Activated naive CD4-positive, alpha-beta T cell treated with anti-CD3 and anti-CD28 coated beads, Interleukin-2, amount 50 U/mL, for 24 hours (primary cell): ENCODE data around the gene LEKR1.
"Not testable (repeated sequence)": the region's sequence is repeated elsewhere in the genome, so short reads cannot be mapped to it uniquely, and the experiment has no call there.

Experiments
- H3K27ac Mint-ChIP-seq: one replicate; pipeline ENCODE4 v1.8.0; 2021; ENCODE audit warnings: mild to moderate bottlenecking, mixed read lengths
- H3K27me3 Mint-ChIP-seq: one replicate; pipeline ENCODE4 v1.8.0; 2021; ENCODE audit warnings: mixed read lengths
- H3K36me3 Mint-ChIP-seq: one replicate; pipeline ENCODE4 v1.8.0; 2021; ENCODE audit warnings: mixed read lengths
- H3K4me1 Mint-ChIP-seq: one replicate; pipeline ENCODE4 v1.8.0; 2021; ENCODE audit warnings: mixed read lengths
- H3K4me3 Mint-ChIP-seq: one replicate; pipeline ENCODE4 v1.8.0; 2021; ENCODE audit warnings: mild to moderate bottlenecking, mixed read lengths
- H3K9me3 Mint-ChIP-seq: one replicate; pipeline ENCODE4 v1.8.0; 2021; ENCODE audit warnings: mixed read lengths

LEKR1 gene

GRCh38 chr3:156843071-156843808, 17.1 kb downstream of the LEKR1 start:
- H3K4me3 Mint-ChIP-seq = no peak overlapping the region
- no peaks in the 10 kb centered on the region for H3K9me3 Mint-ChIP-seq
- no peaks in the 10 kb centered on the region for H3K36me3 Mint-ChIP-seq
- H3K27ac Mint-ChIP-seq = no peak overlapping the region
- no peaks in the 10 kb centered on the region for H3K4me1 Mint-ChIP-seq
- H3K27me3 Mint-ChIP-seq = peaks cover 4% of the 10 kb centered on the region

- H3K36me3 Mint-ChIP-seq = no peaks in the 10 kb centered on the region
- H3K4me1 Mint-ChIP-seq = no peaks in the 10 kb centered on the region
- H3K27ac Mint-ChIP-seq = no peak overlapping the region
- H3K4me3 Mint-ChIP-seq = no peak overlapping the region
- H3K9me3 Mint-ChIP-seq = no peaks in the 10 kb centered on the region
- H3K27me3 Mint-ChIP-seq = peaks cover 4% of the 10 kb centered on the region
Measured at GRCh38 chr3:156847752-156848448, 21.7 kb downstream of the LEKR1 start.

GRCh38 chr3:156859578-156859977, 33.4 kb downstream of the LEKR1 start:
- Mint-ChIP-seq H3K27me3 (no peaks in the 10 kb centered on the region), H3K4me3 (no peak overlapping the region), H3K9me3 (no peaks in the 10 kb centered on the region), H3K27ac (no peak overlapping the region), H3K36me3 (no peaks in the 10 kb centered on the region), H3K4me1 (no peaks in the 10 kb centered on the region)

- no peaks in the 10 kb centered on the region for H3K36me3 Mint-ChIP-seq
- no peak overlapping the region for H3K4me3 Mint-ChIP-seq
- H3K4me1 Mint-ChIP-seq = no peaks in the 10 kb centered on the region
- no peaks in the 10 kb centered on the region for H3K27me3 Mint-ChIP-seq
- no peak overlapping the region for H3K27ac Mint-ChIP-seq
- no peaks in the 10 kb centered on the region for H3K9me3 Mint-ChIP-seq
Measured at GRCh38 chr3:156860873-156861272, 34.7 kb downstream of the LEKR1 start.

GRCh38 chr3:156862338-156862737, 36.2 kb downstream of the LEKR1 start:
- Mint-ChIP-seq H3K27ac (no peak overlapping the region), H3K4me1 (no peaks in the 10 kb centered on the region), H3K36me3 (no peaks in the 10 kb centered on the region), H3K9me3 (no peaks in the 10 kb centered on the region), H3K4me3 (no peak overlapping the region), H3K27me3 (no peaks in the 10 kb centered on the region)

GRCh38 chr3:156865732-156866131, 39.6 kb downstream of the LEKR1 start:
- H3K27me3 Mint-ChIP-seq = no peaks in the 10 kb centered on the region
- no peak overlapping the region for H3K27ac Mint-ChIP-seq
- no peaks in the 10 kb centered on the region for H3K4me1 Mint-ChIP-seq
- no peak overlapping the region for H3K4me3 Mint-ChIP-seq
- no peaks in the 10 kb centered on the region for H3K36me3 Mint-ChIP-seq
- no peaks in the 10 kb centered on the region for H3K9me3 Mint-ChIP-seq

GRCh38 chr3:156867174-156867573, 41.0 kb downstream of the LEKR1 start:
- H3K27me3 Mint-ChIP-seq = no peaks in the 10 kb centered on the region
- peaks cover 2% of the 10 kb centered on the region for H3K36me3 Mint-ChIP-seq
- no peak overlapping the region for H3K27ac Mint-ChIP-seq
- peaks cover 7% of the 10 kb centered on the region for H3K9me3 Mint-ChIP-seq
- H3K4me3 Mint-ChIP-seq = no peak overlapping the region
- no peaks in the 10 kb centered on the region for H3K4me1 Mint-ChIP-seq

- no peaks in the 10 kb centered on the region for H3K27me3 Mint-ChIP-seq
- H3K9me3 Mint-ChIP-seq = peaks cover 10% of the 10 kb centered on the region
- peaks cover 4% of the 10 kb centered on the region for H3K36me3 Mint-ChIP-seq
- H3K4me3 Mint-ChIP-seq = no peak overlapping the region
- no peaks in the 10 kb centered on the region for H3K4me1 Mint-ChIP-seq
- H3K27ac Mint-ChIP-seq = no peak overlapping the region
Measured at GRCh38 chr3:156867920-156868319, 41.8 kb downstream of the LEKR1 start.

GRCh38 chr3:156873906-156874305, 47.8 kb downstream of the LEKR1 start:
- H3K4me1 Mint-ChIP-seq = no peaks in the 10 kb centered on the region
- peaks cover 21% of the 10 kb centered on the region for H3K36me3 Mint-ChIP-seq
- H3K27me3 Mint-ChIP-seq = no peaks in the 10 kb centered on the region
- H3K4me3 Mint-ChIP-seq = no peak overlapping the region
- H3K27ac Mint-ChIP-seq = no peak overlapping the region
- H3K9me3 Mint-ChIP-seq = peaks cover 48% of the 10 kb centered on the region

GRCh38 chr3:156879491-156879890, 53.3 kb downstream of the LEKR1 start:
- not testable (repeated sequence) for H3K27me3 Mint-ChIP-seq, H3K4me1 Mint-ChIP-seq, H3K4me3 Mint-ChIP-seq, H3K27ac Mint-ChIP-seq
- H3K36me3 Mint-ChIP-seq = peaks cover 22% of the 10 kb centered on the region
- H3K9me3 Mint-ChIP-seq = peaks cover 25% of the 10 kb centered on the region

GRCh38 chr3:156885761-156886160, 59.6 kb downstream of the LEKR1 start:
- H3K27ac Mint-ChIP-seq = no peak overlapping the region
- no peaks in the 10 kb centered on the region for H3K4me1 Mint-ChIP-seq
- no peak overlapping the region for H3K4me3 Mint-ChIP-seq
- H3K27me3 Mint-ChIP-seq = no peaks in the 10 kb centered on the region
- peaks cover 6% of the 10 kb centered on the region for H3K36me3 Mint-ChIP-seq
- H3K9me3 Mint-ChIP-seq = no peaks in the 10 kb centered on the region

- H3K4me3 Mint-ChIP-seq = no peak overlapping the region
- H3K4me1 Mint-ChIP-seq = no peaks in the 10 kb centered on the region
- H3K9me3 Mint-ChIP-seq = peaks cover under 1% of the 10 kb centered on the region
- H3K27me3 Mint-ChIP-seq = no peaks in the 10 kb centered on the region
- peaks cover 5% of the 10 kb centered on the region for H3K36me3 Mint-ChIP-seq
- H3K27ac Mint-ChIP-seq = no peak overlapping the region
Measured at GRCh38 chr3:156888176-156888575, 62.0 kb downstream of the LEKR1 start.

GRCh38 chr3:156888576-156888975, 62.4 kb downstream of the LEKR1 start:
- Mint-ChIP-seq H3K9me3 (peaks cover 4% of the 10 kb centered on the region), H3K36me3 (peaks cover 5% of the 10 kb centered on the region), H3K4me3 (no peak overlapping the region), H3K27me3 (no peaks in the 10 kb centered on the region), H3K4me1 (no peaks in the 10 kb centered on the region), H3K27ac (no peak overlapping the region)

- Mint-ChIP-seq H3K36me3 (peaks cover 8% of the 10 kb centered on the region), H3K4me1 (no peaks in the 10 kb centered on the region), H3K27me3 (peaks cover 2% of the 10 kb centered on the region), H3K27ac (no peak overlapping the region), H3K4me3 (no peak overlapping the region), H3K9me3 (peaks cover 8% of the 10 kb centered on the region)
Measured at GRCh38 chr3:156892701-156893100, 66.5 kb downstream of the LEKR1 start.

GRCh38 chr3:156895374-156895773, 69.2 kb downstream of the LEKR1 start:
- H3K36me3 Mint-ChIP-seq, H3K9me3 Mint-ChIP-seq, H3K27me3 Mint-ChIP-seq, H3K4me1 Mint-ChIP-seq, H3K4me3 Mint-ChIP-seq, H3K27ac Mint-ChIP-seq: not testable (repeated sequence)

- not testable (repeated sequence) for H3K36me3 Mint-ChIP-seq, H3K27me3 Mint-ChIP-seq, H3K27ac Mint-ChIP-seq, H3K9me3 Mint-ChIP-seq, H3K4me1 Mint-ChIP-seq, H3K4me3 Mint-ChIP-seq
Measured at GRCh38 chr3:156897851-156898250, 71.7 kb downstream of the LEKR1 start.
